H1 (cell line): Measurements from ENCODE around the gene CHST11. TPM values are rescaled to one million over a fixed set of nuclear protein-coding genes. Genes with fewer than 3 reads are reported as not detected.

Experiments used
- BCL11A ChIP-seq, 2 experiments: IDR thresholded peaks; one replicate each; pipeline ENCODE4 v1.6.1; 2011; ENCODE audit warnings: low read depth in 2 of 2, low read length in 2 of 2, mild to moderate bottlenecking in 2 of 2
- CHD2 ChIP-seq: IDR thresholded peaks from 2 replicates; pipeline ENCODE4 v1.6.1; 2012; ENCODE audit warnings: low read length, improper control_type of control experiment
- CHD7 ChIP-seq: fragments of 300-600 bp; sonication (generic); IDR thresholded peaks from 2 replicates; pipeline ENCODE4 v1.7.1; 2012; ENCODE audit warnings: low read length, moderate library complexity, mild to moderate bottlenecking, inconsistent platforms; ENCODE audit not compliant: insufficient replicate concordance
- NANOG ChIP-seq: IDR thresholded peaks from 2 replicates; pipeline ENCODE4 v1.6.1; 2011; ENCODE audit warnings: low read length, low read depth, mild to moderate bottlenecking, inconsistent platforms; ENCODE audit not compliant: insufficient read depth, poor library complexity, severe bottlenecking
- polyA plus RNA-seq, 7 experiments: library from polyadenylated mRNA; depleted of rRNA in 3 of 7; stranded (reverse) in 5 of 7; unstranded in 2 of 7; fragments of >200 nt in 5 of 7; fragments of 200-250 nt in 2 of 7; gene quantifications; 1 replicate in 5 of 7; 2 replicates in 1 of 7; 4 replicates in 1 of 7; pipeline versions ENCODE4 v1.2.1 to v1.2.3, GENCODE V29; 2011 to 2013; ENCODE audit warnings: missing spikeins in 2 of 7, mixed read lengths in 2 of 7
- total RNA-seq: library from RNA; stranded (reverse); fragmentation: NEBNext Ultra II Directional; extraction: Animal tissue kit (Norgen Biotek cat#: 25700); gene quantifications from 2 replicates; pipeline ENCODE4 v1.2.1, GENCODE V29; 2021

CHST11 gene
- total and polyA plus RNA-seq, 2 of the 8 experiments (the other 6 are each of a cell fraction or from before 2014, with no cell fraction given): 14.4 to 20.8 TPM

GRCh38 chr12:104600790-104601739 lies 144.3 kb downstream of the CHST11 start (continued):
- TF ChIP-seq CHD7 (no peak), NANOG (no peak), CHD2 (no peak), BCL11A (IDR thresholded peaks at IDR 0.05; ENCODE audit: low read depth in 2 of 2, low read length in 2 of 2) (no peak)
